Tibial nerve (tissue), 4 donors: ENCODE data around the gene TSSK6. TPM values are rescaled to one million over a fixed set of nuclear protein-coding genes. Genes with fewer than 3 reads are reported as not detected.

Experiments used
- DNase-seq, 2 donors: peaks; one replicate each; pipeline ENCODE4 v3.0.0-alpha.2; 2019; ENCODE audit warnings: low spot score in 2 of 2
- H3K27ac ChIP-seq, 4 donors: fragments of 200-600 bp; sonication (generic) in 3 of 4; one replicate each; pipeline ENCODE4 v1.5.1; 2017 to 2019; ENCODE audit warnings: mild to moderate bottlenecking in 1 of 4
- H3K27me3 ChIP-seq, 2 donors: fragments of 200-600 bp; sonication (generic) in 1 of 2; one replicate each; pipeline versions ENCODE4 v1.5.1 to v1.6.0; 2017 to 2019
- H3K36me3 ChIP-seq, 3 donors: fragments of 200-600 bp; sonication (generic); one replicate each; pipeline ENCODE4 v1.5.1; 2018 to 2019
- H3K4me1 ChIP-seq, 4 donors: fragments of 200-600 bp; sonication (generic) in 3 of 4; one replicate each; pipeline ENCODE4 v1.5.1; 2017 to 2019
- H3K4me3 ChIP-seq, 4 donors: fragments of 200-600 bp; sonication (generic) in 3 of 4; one replicate each; pipeline ENCODE4 v1.5.1; 2017 to 2019; ENCODE audit warnings: mild to moderate bottlenecking in 1 of 4, moderate library complexity in 1 of 4
- H3K9me3 ChIP-seq, 4 donors: fragments of 200-600 bp; sonication (generic) in 3 of 4; one replicate each; pipeline ENCODE4 v1.5.1; 2017 to 2019
- CTCF ChIP-seq, 5 experiments: fragments of 200-600 bp in 3 of 5; fragments of 450-650 bp in 2 of 5; sonication (generic) in 3 of 5; IDR thresholded peaks; one replicate each; pipeline ENCODE4 v1.5.1; 2016 to 2019; ENCODE audit warnings: antibody characterized with exemption in 5 of 5, mild to moderate bottlenecking in 3 of 5, moderate library complexity in 2 of 5
- EP300 ChIP-seq, 2 donors: sonication (generic); formaldehyde crosslinking; IDR thresholded peaks; one replicate each; pipeline ENCODE4 v1.6.1; 2017; ENCODE audit warnings: antibody characterized with exemption in 2 of 2, mild to moderate bottlenecking in 1 of 2
- POLR2A ChIP-seq, 2 donors: fragments of 450-650 bp; IDR thresholded peaks; one replicate each; pipeline ENCODE4 v1.6.1; 2017; ENCODE audit warnings: antibody characterized with exemption in 2 of 2, mild to moderate bottlenecking in 2 of 2, moderate library complexity in 2 of 2
- WGBS, 2 donors: methylation state at CpG; one replicate each; pipeline ENCODE4 v1.1.5; 2018; 5-methylcytosine and 5-hydroxymethylcytosine counted together
- total RNA-seq, 4 donors: library from RNA; depleted of rRNA; stranded (reverse); fragments of >200 nt; gene quantifications; one replicate each; pipeline ENCODE4 v1.1.0, GENCODE V29; 2016

TSSK6 gene
- total RNA-seq, 4 donors from 2014 or later, result 1.8 to 7.2 (median 3.7) TPM

DNA sequence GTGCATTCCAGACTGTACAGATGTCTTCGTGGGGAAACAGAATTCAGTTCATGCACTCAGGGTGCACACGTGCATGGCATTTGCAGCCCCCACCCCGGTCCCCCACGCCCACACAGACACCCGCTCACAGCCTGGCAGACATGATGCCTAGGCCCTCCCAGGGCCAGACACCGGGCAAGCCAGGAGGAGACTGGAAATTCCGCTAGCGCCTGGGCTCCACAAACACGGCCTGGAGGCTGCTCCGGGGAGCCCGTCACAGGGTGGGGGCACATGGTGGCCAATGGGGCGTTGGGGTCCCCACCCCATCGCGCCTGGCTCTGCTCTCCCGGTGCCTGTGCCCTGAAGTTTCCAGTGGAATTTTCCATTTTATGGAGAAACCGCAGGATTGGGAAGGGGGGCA is 26.3 kb upstream of the TSSK6 start:
- Histone ChIP-seq H3K4me1 (peaks cover 0 to 39% (median 22%) of the 10 kb centered on the region in 4 donors), H3K36me3 (no peaks in the 10 kb centered on the region), H3K27me3 (peaks cover 2 to 86% of the 10 kb centered on the region in 2 donors), H3K9me3 (peaks cover 0 to 5% (median 0%) of the 10 kb centered on the region in 4 donors), H3K4me3 (no peak overlapping the region), H3K27ac (no peak overlapping the region)
- WGBS, 2 donors, result 71% methylated on average over 11 to 15 of the region's 16 CpGs
- TF ChIP-seq EP300 (IDR thresholded peaks at IDR 0.05) (no peak), CTCF (IDR thresholded peaks at IDR 0.05) (no peak), POLR2A (IDR thresholded peaks at IDR 0.05) (no peak)
- DNase-seq, result no peak

DNA sequence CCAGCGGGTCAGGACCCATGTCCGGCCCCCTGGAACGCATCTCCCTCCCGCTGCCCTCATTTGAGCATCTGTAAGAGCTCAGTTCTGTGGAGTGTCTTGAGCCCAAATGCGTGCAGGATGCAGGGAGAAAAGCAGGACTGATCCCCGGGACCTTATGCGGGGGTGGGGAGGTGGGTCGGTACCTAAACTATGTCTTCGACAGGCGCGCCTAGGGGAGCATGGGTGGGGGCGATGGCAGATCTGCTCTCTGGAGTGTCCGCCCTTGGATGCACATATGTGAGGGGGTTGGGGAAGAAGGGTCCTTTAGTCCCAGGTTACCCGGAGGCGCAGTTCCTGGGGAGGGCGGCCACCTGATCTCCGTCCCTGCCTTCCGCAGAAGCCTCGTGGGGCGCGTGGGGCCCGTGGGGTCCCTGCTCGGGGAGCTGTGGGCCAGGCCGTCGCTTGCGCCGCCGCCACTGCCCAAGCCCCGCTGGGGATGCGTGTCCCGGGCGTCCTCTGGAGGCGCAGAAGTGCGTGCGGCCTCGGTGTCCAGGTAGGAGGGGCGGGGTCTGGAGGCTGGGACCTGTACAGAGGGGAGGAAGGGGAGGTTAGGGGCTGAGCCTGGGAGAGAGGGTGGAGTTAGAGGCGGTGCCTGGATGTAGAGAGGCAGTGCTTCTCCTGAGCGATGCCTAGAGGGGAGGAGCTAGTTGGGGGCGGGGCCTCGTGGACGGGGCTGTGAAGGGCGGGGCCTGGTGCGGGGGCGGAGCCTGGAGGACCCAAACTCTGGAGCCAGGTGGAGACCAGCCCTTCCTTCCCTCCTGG is 25.6 kb upstream of the TSSK6 start:
- Histone ChIP-seq H3K4me3 (peak overlapping the region in 2 of 4 donors; percentile 13 to 18), H3K27me3 (peaks cover 2 to 83% of the 10 kb centered on the region in 2 donors), H3K4me1 (peaks cover 0 to 39% (median 22%) of the 10 kb centered on the region in 4 donors), H3K36me3 (peaks cover 0 to 1% (median 0%) of the 10 kb centered on the region in 3 donors), H3K9me3 (peaks cover 0 to 5% (median 0%) of the 10 kb centered on the region in 4 donors), H3K27ac (no peak overlapping the region)
- TF ChIP-seq EP300 (IDR thresholded peaks at IDR 0.05) (no peak), POLR2A (IDR thresholded peaks at IDR 0.05) (no peak), CTCF (IDR thresholded peaks at IDR 0.05) (no peak)
- DNase-seq, result no peak
- 2 to 5% methylated on average over 39 to 45 of the region's 45 CpGs for WGBS, 2 donors

DNA sequence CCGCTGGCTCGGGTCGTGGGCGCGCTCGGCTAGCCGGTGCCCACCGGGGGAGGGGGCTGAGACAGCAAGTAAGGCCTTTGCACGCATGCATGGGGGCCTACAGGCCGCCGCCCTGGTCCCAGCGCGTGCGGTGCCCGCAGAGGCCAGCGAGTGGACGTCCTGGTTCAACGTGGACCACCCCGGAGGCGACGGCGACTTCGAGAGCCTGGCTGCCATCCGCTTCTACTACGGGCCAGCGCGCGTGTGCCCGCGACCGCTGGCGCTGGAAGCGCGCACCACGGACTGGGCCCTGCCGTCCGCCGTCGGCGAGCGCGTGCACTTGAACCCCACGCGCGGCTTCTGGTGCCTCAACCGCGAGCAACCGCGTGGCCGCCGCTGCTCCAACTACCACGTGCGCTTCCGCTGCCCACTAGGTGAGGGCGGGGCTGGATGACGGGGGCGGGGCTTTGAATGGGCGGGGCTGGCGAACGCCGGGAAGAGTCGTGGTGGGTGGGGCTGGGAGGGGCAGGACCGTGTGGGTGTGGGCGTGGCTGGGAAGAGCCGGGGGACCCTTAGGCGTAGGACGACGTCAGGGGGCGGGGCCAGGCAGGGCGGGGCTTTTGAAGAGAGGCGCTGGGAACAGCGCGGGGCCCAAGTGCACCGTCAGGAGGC is 24.8 kb upstream of the TSSK6 start:
- Histone ChIP-seq H3K27ac (no peak overlapping the region), H3K36me3 (peaks cover 0 to 7% (median 0%) of the 10 kb centered on the region in 3 donors), H3K9me3 (peaks cover 0 to 5% (median 0%) of the 10 kb centered on the region in 4 donors), H3K4me3 (peak overlapping the region in 2 of 4 donors; percentile 13 to 18), H3K27me3 (peaks cover 2 to 80% of the 10 kb centered on the region in 2 donors), H3K4me1 (peaks cover 0 to 39% (median 22%) of the 10 kb centered on the region in 4 donors)
- no peak for DNase-seq
- WGBS, 2 donors, result 19 to 22% methylated on average over 25 to 51 of the region's 74 CpGs
- no peak for TF ChIP-seq EP300 (IDR thresholded peaks at IDR 0.05)
- no peak for TF ChIP-seq CTCF (IDR thresholded peaks at IDR 0.05)
- no peak for TF ChIP-seq POLR2A (IDR thresholded peaks at IDR 0.05)

GRCh38 chr19:19539698-19540063 is 24.3 kb upstream of the TSSK6 start:
- Histone ChIP-seq H3K4me3 (no peak overlapping the region), H3K27ac (no peak overlapping the region), H3K36me3 (peaks cover 0 to 9% (median 0%) of the 10 kb centered on the region in 3 donors), H3K4me1 (peaks cover 0 to 39% (median 22%) of the 10 kb centered on the region in 4 donors), H3K9me3 (peaks cover 0 to 5% (median 0%) of the 10 kb centered on the region in 4 donors), H3K27me3 (peaks cover 2 to 76% of the 10 kb centered on the region in 2 donors)
- 32 to 43% methylated on average over 13 to 19 of the region's 19 CpGs for WGBS, 2 donors
- TF ChIP-seq CTCF (IDR thresholded peaks at IDR 0.05), result no peak
- no peak for TF ChIP-seq EP300 (IDR thresholded peaks at IDR 0.05)
- no peak for TF ChIP-seq POLR2A (IDR thresholded peaks at IDR 0.05)
- no peak for DNase-seq

- no peak for DNase-seq
- TF ChIP-seq POLR2A (IDR thresholded peaks at IDR 0.05) (no peak), EP300 (IDR thresholded peaks at IDR 0.05) (no peak), CTCF (IDR thresholded peaks at IDR 0.05) (no peak)
- H3K4me3 ChIP-seq, result no peak overlapping the region
- WGBS, 2 donors, result 15 to 26% methylated on average over 6 to 7 of the region's 7 CpGs
- H3K9me3 ChIP-seq, result peaks cover 0 to 5% (median 0%) of the 10 kb centered on the region in 4 donors
- H3K4me1 ChIP-seq, result peaks cover 0 to 39% (median 22%) of the 10 kb centered on the region in 4 donors
- peaks cover 2 to 67% of the 10 kb centered on the region in 2 donors for H3K27me3 ChIP-seq
- H3K27ac ChIP-seq, result no peak overlapping the region
- peaks cover 0 to 9% (median 0%) of the 10 kb centered on the region in 3 donors for H3K36me3 ChIP-seq
Observed at GRCh38 chr19:19538785-19539166, 23.4 kb upstream of the TSSK6 start.
